GM19025 (cell line): Measurements from ENCODE around the gene ST7L.
A peak's percentile ranks its signal among the peaks of the same experiment; 100 is the strongest.

Experiments
- ATAC-seq: cut with Tn5 transposase; IDR thresholded peaks from one replicate; pipeline ENCODE4 v1.9.1; 2021; ENCODE audit warnings: mild to moderate bottlenecking, low read depth, moderate library complexity; ENCODE audit not compliant: unreplicated experiment

ST7L gene

DNA sequence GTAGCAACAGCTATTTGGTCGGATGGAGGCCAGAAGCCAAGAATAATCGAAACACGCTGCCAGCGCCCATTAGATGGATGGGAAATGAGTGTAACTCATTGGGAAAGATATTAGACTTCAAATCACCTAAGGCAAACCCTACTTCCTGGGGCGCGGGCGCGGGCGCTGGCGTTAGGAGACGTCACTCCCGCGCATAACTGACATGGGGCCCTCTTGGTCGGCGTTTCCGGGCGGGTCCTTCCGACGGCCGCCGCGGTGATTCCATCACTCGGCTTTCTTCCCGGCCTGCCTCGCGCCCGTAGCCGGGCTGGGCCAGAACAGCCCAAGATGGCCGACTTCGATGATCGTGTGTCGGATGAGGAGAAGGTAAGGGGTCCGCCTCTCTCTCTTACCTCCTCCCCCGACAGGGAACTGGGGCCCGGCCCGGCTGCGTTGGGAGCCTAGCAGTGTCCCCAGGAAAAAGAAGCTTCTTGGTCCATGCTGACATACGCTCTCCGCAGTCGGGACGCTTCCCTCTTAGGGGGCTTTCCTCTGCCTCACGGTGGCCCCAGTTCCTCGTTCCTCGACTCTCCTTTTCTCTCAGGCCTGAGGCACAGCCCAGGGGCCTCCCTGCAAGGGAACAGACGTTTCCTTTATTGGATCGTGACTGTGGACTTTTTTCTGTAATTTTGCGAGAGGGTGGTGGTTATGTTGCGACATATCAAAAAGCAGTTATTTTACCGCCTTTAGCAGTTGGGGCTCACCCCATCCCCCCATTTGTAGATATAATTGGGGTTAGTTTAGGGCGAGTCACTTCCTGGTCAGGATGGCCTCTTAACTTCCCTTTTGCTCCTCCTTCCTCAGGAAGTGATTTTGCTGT lies 806 bp upstream of the ST7L start, which contains the start of gene CAPZA1:
TSS of gene CAPZA1 (plus strand) at position 315 of the 859 bp plus-strand sequence. CDS start at position 328, 13 bp downstream.
- peak; percentile 82 for ATAC-seq

DNA sequence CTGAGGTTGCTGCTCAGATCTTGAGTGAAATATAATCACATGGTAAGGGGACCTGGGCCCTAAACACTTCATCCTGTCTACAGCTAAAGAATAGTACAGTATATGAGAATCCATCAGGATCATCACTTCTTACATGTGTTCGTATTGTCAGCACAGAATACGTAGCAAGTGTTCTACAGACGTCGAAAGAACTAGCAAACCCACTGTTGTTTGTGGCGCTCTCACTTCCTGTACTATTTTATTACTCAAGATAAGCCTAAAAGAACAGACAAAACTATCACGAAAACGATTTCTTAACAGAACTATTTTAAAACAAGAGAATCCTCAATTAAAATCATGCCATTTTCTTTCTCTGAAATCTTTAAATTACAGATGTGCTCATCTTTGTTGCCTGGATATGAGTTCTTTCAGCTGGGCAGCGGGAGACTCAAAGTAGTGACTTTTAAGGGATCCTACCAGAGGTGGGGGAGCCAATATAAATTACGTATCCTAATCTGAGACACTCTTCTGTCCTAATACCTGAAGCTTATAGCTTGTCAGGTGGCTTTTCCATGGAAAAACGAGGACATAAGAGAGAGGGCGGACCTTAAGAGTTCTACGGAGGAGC lies 724 bp downstream of the ST7L start:
- no peak for ATAC-seq

DNA sequence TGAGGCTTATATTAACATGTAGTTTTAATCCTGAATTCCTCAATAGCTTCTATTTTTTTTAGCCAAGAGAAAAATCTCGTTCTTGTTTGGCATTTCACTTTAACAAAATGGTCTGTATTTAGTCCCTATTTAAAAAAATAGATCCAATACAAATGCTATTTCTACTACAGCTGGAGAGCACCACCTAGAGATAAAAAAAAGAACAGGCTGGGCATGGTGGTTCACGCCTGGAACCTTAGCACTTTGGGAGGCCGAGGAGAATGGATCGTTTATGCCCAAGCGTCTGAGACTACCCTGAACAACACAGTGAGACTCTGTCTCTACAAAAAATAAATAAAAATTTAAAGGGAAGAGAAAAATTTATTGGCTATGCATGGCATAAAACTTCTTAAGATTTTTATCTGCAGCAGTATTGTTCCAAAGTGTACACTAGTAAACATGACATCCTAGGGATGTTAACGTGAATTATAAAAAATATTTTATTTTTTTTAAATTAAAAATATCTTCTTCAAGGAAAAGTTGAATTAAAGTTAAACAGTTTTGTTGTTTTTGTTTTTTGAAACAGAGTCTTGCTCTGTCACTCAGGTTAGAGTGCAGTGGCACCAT lies 4.4 kb downstream of the ST7L start:
- no peak for ATAC-seq

DNA sequence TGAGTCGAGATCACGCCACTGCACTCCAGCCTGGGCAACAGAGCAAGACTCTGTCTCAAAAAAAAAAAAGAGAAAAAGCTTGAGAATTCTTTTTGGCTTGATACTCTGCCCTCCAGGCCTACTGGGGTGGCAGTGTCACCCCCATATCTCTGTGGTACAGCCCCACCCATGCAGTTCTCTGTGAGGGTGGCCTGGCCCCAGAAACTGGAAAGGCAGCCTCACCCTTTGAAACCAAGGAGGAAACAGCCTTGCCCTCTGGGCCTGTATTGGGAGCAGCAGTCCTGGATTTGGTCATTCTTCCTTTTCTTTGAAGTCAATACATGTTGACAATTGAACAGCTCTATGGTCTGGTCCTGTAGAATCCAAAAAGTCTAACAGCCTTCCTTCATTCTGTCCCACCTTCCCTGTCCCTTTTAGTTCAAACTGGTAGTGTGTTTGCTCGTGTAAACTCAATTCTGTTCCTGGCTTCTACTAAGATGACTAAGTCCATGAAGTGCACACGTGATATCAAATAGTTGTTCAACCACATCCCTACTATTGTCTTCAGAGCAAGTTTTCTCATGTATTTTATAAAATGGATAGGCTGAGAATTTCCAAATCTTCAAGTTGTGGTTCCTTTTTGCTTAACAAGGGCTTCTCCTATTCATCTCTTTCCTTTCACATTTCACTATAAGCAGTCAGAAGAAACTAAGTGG lies 13.2 kb downstream of the ST7L start:
- ATAC-seq = no peak

DNA sequence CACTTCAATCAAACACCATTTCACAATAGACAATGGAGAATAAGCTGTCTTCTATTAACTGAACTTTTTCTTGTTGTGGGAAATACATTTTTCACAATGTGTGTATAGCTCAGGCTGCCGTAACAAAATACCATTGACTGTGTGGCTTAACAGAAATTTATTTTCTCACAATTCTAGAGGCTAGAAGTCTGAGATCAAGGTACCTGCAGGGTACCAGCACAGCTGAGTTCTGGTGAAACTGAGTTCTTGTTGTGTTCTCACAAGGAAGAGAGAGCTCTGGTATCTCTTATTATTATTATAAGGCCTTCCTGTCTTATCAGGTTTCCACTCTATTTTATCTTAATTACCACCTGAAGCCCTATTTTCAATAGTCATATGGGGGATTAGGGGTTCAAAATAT lies 15.4 kb downstream of the ST7L start:
- ATAC-seq = no peak

DNA sequence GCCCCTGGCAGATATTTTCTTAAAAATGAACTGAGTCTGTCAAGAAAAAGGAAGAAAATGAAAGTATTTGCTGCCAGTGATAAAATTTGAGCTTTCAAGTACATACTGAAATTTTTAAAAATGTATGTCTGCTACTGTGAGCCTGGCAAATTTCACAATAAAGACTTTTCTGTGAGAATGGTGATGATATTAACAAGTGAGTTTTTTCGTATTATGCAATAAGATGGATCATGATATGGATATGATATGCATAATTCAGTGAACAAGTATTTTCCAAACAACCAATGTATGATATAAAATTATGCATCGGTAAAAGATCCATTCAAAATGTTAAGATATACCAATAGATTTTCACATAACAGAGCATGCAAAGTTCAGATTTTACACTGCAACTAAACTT lies 15.9 kb downstream of the ST7L start:
- no peak for ATAC-seq

DNA sequence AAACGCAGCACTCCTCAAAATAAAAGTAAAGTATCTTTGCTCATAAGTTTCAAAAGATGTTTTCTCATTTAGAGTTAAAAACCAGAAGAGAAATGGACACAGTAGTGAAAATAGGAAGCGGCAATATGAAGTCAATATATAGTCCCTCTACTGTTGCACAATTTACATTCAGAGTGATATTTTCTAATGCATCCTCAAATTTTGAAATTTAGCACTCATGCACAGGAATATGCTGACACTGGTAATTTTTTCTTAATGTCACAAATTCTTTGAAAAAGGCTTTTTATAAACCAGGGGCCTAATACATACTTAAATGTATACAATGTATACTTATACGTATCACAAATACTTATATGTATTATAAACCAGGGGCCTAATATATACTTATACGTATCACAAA lies 19.5 kb downstream of the ST7L start:
- ATAC-seq = no peak

DNA sequence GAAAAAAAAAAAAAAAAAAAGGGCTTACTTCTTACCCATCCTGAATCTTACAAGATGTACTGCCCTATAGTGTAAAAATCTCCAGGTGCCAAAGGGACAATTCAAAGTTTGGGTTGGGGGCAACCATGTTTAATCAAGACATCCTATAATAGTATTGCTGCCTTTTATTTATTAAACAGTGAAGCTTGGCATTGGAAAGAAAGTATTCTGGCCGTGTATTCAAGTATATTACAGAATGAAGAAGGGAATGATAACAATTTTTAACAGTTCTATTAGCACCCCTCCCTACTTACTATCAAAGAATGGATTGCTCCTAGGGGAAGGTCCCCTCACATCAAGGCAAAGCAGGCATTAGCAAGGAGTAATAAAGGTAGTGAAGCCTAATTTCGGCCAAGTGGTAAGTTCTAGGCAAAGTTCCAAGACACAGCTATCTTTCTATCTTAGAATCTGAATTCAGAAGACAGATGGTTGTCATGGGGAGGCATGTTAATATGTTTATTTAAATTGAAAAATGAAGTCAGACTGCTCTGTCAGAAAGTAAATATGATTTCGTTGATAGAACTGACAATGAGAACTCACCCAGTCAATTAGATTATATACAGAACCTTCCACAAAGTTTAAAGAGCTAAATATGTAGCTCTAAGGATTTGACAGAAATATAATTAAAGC lies 24.6 kb downstream of the ST7L start:
- ATAC-seq = no peak

DNA sequence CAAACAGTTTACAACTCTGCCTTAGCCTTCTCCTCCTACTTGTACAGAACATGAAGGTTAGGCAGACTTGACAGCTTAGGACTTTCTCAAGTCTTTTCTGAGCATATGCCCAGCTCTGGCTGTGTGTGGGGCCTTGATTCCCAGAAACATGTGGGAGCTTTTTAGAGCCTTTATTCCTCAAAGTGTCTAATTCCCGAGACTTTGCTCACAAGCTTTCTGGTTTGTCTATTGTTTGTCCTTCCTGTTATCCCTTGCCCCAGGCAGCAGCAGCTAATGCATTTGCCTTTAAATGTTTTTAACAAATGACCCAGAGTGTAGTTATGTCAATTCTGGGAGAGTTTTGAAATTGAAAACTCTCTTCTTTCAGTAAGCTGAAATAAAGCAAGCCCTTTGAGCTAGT lies 29.2 kb downstream of the ST7L start:
- no peak for ATAC-seq

DNA sequence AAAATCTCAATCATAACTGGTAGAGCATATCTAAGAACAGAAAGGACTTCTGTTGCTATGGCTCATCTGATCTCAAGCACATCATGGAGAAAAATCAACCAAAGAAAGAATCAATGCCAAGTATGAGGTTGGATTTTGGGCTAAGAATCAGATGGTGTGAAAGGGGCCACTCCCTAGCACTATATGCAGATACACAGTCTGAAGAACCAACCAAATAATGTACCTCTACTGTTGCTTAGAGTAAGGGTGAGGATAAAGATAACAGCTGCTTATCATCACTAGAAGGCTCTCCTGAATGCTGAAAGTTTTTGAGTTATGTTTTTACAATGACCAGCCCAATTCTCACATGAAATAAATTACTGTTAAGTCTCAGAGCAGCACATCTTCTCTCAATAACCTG lies 35.6 kb downstream of the ST7L start:
- ATAC-seq = no peak

DNA sequence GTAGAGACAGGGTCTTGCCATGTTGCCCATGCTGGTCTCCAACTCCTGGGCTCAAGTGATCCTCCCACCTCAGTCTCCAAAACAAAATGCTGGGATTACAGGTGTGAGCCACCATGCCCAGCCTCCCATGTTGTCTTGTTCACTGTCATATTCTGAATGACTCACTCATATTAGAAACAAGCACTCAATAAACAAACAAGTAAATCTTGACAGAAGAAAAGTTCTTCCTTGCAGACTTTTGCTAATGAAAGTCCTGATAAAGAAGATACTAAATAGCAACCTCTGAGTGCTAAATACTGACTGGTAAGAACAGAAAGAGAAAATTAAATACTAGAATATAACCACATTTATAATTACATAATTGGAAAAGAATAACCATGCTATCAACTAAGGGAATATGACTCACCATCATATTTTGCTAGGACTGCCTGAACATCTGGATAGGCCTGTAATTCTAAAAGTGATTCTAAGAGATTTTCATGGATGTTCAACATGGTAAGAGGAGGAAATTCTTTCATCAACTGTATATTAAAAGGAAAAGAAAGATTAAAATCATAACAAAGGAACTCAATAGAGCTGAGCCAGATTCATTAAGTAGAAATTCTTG lies 37.3 kb downstream of the ST7L start:
- ATAC-seq = no peak

DNA sequence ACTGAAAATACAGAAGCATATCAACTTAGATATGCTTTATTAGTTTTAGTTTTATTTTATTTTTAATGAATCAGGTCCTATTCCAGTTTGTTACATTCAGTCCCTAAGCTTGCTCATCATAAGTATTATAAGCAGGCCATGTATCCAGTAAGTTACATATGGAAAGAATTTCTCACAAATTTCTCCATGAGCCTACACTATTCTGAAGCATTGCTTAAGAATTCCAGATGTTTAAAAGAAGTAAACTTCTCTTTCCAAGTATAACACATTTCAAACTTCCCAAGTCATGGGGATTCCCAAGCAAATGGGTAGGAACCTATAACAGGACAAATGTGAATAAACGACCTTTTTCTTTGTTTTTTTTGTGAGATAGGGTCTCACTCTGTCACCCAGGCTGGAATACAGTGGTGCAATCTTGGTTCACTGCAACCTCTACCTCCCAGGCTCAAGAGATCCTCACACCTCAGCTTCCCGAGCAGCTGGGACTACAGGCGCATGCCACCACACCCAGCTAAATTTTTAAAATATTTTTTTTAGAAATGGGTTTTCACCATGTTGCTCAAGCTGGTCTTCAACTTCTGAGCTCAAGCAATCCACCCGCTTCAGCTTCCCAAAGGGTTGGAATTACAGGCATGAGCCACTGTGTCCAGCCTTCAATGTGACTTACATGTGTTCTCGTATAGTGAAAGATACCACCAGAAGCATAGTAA lies 39.0 kb downstream of the ST7L start:
- no peak for ATAC-seq

DNA sequence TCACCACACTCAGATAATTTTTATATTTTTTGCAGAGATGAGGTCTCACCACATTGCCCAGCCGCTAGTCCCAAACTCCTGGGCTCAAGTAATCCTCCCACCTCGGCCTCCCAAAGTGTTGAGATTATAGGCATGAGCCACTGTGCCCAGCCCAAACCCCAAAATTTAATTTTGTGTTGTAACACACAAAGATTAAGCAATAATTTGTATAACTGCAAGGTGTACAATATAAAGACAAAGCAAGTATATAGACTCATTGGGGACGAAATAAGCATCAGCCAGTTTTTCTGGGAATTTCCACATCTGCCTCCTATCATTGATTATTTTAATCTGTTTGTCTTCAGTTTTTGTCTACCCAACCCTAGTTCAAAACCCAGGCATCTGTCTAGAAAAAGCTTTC lies 42.7 kb downstream of the ST7L start:
- ATAC-seq = no peak

DNA sequence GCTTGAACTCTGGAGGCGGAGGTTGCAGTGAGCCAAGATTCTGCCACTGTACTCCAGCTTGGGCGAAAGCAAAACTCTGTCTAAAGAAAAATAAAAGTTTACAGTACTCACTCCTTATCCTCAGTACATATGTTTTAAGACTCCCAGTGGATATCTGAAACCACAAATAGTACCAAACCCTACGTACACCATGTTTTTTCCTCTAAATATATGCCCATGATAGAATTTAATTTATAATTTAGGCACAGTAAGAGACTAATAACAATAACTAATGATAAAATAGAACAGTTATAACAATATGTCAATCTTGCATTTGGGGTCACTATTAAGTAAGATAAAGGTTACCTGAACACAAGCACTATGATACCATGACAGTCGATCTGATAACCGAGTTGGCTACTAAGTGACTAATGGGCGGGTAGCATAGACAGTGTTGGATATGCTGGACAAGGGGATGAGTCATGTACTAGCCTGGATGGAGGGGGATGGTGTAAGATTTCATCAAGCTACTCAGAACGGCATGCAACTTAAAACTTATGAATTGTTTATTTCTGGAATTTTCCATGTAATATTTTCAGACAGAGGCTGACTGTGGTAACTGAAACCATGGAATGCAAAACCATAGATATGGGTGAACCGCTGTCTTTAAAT lies 43.7 kb downstream of the ST7L start:
- ATAC-seq = no peak

DNA sequence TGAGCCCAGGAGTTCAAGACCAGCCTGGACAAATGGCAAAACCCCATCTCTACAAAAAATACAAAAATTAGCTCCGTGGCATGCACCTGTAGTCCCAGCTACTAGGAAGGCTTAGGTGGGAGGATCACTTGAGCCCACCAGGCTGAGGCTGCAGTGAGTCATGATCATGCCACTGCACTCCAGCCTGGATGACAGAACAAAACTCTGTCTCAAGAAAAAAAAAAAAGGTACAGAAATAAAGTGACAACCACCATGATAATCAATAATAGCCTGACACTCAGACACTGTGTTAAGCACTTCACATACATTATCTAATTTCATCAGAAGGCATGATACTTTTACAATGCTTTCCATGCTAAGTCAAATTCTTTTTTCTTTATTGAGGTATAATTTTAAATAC lies 53.1 kb downstream of the ST7L start:
- no peak for ATAC-seq

DNA sequence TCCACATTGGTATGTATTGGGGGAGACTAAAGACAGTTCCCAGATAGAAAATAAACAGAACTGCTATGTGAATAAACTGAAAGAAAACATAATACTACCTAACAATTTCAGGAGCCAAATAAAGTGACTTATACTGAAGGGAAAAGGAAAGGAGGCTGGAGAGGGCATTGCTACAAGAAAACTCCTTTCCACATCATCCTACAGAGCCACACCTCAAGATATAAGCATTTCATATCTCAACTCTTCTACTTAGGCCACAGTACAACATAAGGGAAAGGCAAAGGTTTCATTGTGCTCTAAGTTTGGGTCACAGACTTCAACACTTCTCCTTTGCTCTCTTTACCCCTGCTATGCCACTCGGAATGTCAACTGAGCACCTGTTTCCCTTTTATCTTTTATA lies 54.9 kb downstream of the ST7L start:
- ATAC-seq = no peak

DNA sequence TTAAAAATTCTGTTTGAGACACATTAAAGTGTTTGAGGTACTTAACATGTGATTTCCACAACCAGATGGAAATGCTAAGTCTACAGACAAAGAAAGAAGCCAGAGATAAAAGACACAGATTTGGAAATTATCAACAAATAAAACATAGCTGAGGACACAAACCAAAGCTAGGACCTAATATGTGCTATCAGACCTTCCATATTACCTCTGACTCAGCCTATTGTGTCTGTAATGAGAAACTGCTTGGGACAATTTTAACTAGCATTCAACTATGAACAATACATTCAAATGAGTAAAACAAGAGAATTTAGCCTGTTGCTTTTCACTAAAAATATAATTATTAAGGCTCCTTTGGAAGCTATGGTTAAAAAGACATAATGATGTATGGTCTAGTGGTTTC lies 55.6 kb downstream of the ST7L start:
- ATAC-seq = no peak

DNA sequence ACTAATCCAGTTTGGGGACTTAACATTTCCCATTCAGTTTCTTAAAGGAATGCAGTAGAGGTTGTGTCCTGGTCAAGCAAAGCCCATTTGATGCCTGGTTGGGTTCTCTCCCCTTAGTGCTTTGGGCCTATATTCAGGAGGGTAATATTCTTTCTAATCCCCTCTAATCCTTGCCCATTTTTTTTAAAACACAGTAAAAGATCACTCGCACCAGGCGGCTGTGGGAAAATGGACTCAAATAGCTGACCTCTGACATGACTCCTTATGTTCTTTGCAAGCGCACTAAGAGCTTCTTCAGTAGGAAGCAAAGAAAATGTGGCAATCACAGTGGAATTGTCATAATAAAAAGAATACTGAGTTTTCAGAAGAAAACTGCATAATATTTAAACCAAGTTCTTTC lies 60.3 kb downstream of the ST7L start:
- ATAC-seq = no peak

DNA sequence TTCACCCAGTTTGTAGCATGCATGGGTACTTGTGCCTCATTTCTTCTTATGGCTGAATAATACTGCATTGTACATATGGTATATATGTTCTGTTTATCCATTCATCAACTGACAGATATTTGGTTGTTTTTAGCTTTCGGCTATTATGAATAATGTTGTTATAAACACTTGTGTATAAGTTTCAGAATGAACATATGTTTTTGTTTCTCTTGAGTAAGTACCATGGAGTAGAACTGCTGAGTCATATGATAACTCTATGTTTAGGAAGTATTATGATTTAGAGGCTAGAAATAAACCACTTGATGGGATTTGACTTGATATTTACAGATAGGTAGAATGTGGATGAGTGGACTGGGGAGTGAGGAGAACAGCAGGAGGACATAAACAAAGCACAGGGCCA lies 61.6 kb downstream of the ST7L start:
- ATAC-seq = no peak
